KMS-11 (cell line): ENCODE data around the gene TAX1BP1.

ENCODE experiments used
- H2AFZ ChIP-seq: fragments of 200-600 bp; sonication (generic); 2 replicates; pipeline ENCODE4 v1.6.1; 2016; ENCODE audit warnings: antibody characterized with exemption, mixed run types, low read depth
- H3K27ac ChIP-seq: fragments of 200-600 bp; sonication (generic); 2 replicates; pipeline ENCODE4 v1.6.1; 2016; ENCODE audit warnings: mild to moderate bottlenecking, mixed run types
- H3K27me3 ChIP-seq: fragments of 200-600 bp; sonication (generic); 2 replicates; pipeline ENCODE4 v1.6.1; 2017; ENCODE audit warnings: mild to moderate bottlenecking, low read depth, mixed run types, moderate library complexity; ENCODE audit not compliant: insufficient read depth
- H3K36me3 ChIP-seq: fragments of 200-600 bp; sonication (generic); 2 replicates; pipeline ENCODE4 v1.6.1; 2017; ENCODE audit warnings: mild to moderate bottlenecking, mixed run types; ENCODE audit not compliant: insufficient read depth
- H3K4me1 ChIP-seq: fragments of 200-600 bp; sonication (generic); 2 replicates; pipeline ENCODE4 v1.6.1; 2016; ENCODE audit warnings: mild to moderate bottlenecking, low read depth, mixed run types; ENCODE audit not compliant: poor library complexity, severe bottlenecking
- H3K4me2 ChIP-seq: fragments of 200-600 bp; sonication (generic); 2 replicates; pipeline ENCODE4 v1.7.0; 2016; ENCODE audit warnings: mild to moderate bottlenecking, mixed run types
- H3K4me3 ChIP-seq: fragments of 200-600 bp; sonication (generic); IDR thresholded peaks from 2 replicates; pipeline ENCODE4 v1.6.1; 2017; ENCODE audit warnings: low read depth, low read length, mixed read lengths; ENCODE audit not compliant: insufficient read depth
- H3K79me2 ChIP-seq: fragments of 200-600 bp; sonication (generic); 2 replicates; pipeline ENCODE4 v1.6.1; 2016; ENCODE audit warnings: low read depth, mixed run types; ENCODE audit not compliant: insufficient read depth
- H3K9ac ChIP-seq: fragments of 200-600 bp; sonication (generic); 2 replicates; pipeline ENCODE4 v1.6.1; 2016; ENCODE audit warnings: mild to moderate bottlenecking, mixed run types
- H4K20me1 ChIP-seq: fragments of 200-600 bp; sonication (generic); 2 replicates; pipeline ENCODE4 v1.6.1; 2016; ENCODE audit warnings: mild to moderate bottlenecking, mixed run types; ENCODE audit not compliant: insufficient read depth
- CTCF ChIP-seq: fragments of 200-600 bp; sonication (generic); conservative IDR thresholded peaks from 2 replicates; pipeline ENCODE4 v1.6.1; 2017; ENCODE audit warnings: low read depth, mild to moderate bottlenecking, antibody characterized with exemption, low read length, moderate library complexity, mixed read lengths

Gene TAX1BP1

GRCh38 chr7:27697861-27698430, 42.0 kb upstream of the TAX1BP1 start:
- no peaks in the 10 kb centered on the region for H4K20me1 ChIP-seq
- no peaks in the 10 kb centered on the region for H3K4me1 ChIP-seq
- H3K4me2 ChIP-seq: no peak overlapping the region
- H3K27me3 ChIP-seq: no peaks in the 10 kb centered on the region
- no peaks in the 10 kb centered on the region for H3K79me2 ChIP-seq
- no peaks in the 10 kb centered on the region for H3K36me3 ChIP-seq
- no peak overlapping the region for H3K9ac ChIP-seq
- H3K4me3 ChIP-seq: no peak overlapping the region
- no peak overlapping the region for H3K27ac ChIP-seq
- TF ChIP-seq CTCF: no peak
- no peak overlapping the region for H2AFZ ChIP-seq

- Histone ChIP-seq H3K4me2 (no peak overlapping the region), H4K20me1 (no peaks in the 10 kb centered on the region), H3K4me3 (no peak overlapping the region), H3K9ac (no peak overlapping the region), H2AFZ (no peak overlapping the region), H3K79me2 (no peaks in the 10 kb centered on the region), H3K36me3 (no peaks in the 10 kb centered on the region), H3K27me3 (no peaks in the 10 kb centered on the region), H3K4me1 (no peaks in the 10 kb centered on the region), H3K27ac (no peak overlapping the region)
- no peak for TF ChIP-seq CTCF
Observed at GRCh38 chr7:27699751-27700150, 40.2 kb upstream of the TAX1BP1 start.

GRCh38 chr7:27700501-27700900, 39.5 kb upstream of the TAX1BP1 start:
- Histone ChIP-seq H3K27me3 (no peaks in the 10 kb centered on the region), H3K36me3 (no peaks in the 10 kb centered on the region), H4K20me1 (no peaks in the 10 kb centered on the region), H3K4me1 (no peaks in the 10 kb centered on the region), H3K4me3 (no peak overlapping the region), H2AFZ (no peak overlapping the region), H3K4me2 (no peak overlapping the region), H3K27ac (no peak overlapping the region), H3K9ac (no peak overlapping the region), H3K79me2 (no peaks in the 10 kb centered on the region)
- no peak for TF ChIP-seq CTCF

GRCh38 chr7:27703181-27703580, 36.8 kb upstream of the TAX1BP1 start:
- Histone ChIP-seq H3K9ac (no peak overlapping the region), H3K79me2 (no peaks in the 10 kb centered on the region), H3K27ac (no peak overlapping the region), H4K20me1 (no peaks in the 10 kb centered on the region), H3K36me3 (no peaks in the 10 kb centered on the region), H3K4me3 (no peak overlapping the region), H2AFZ (no peak overlapping the region), H3K4me1 (no peaks in the 10 kb centered on the region), H3K4me2 (no peak overlapping the region), H3K27me3 (no peaks in the 10 kb centered on the region)
- no peak for TF ChIP-seq CTCF
